Measurements from ENCODE around the gene HYAL2.

- TF ChIP-seq CTCF (IDR thresholded peaks at IDR 0.05; ENCODE audit: control extremely low read depth in 1 of 3, insufficient read depth in 1 of 3, low read depth in 1 of 3, low read length in 3 of 3) (no peak), POLR2AphosphoS5 (IDR thresholded peaks at IDR 0.05; ENCODE audit: low read depth, low read length) (no peak), NRF1 (IDR thresholded peaks at IDR 0.05; ENCODE audit: low read depth, low read length) (no peak), EZH2 (IDR thresholded peaks at IDR 0.05; ENCODE audit: low read depth, low read length, severe bottlenecking) (no peak), CBX5 (IDR thresholded peaks at IDR 0.05; ENCODE audit: low read depth, low read length) (no peak), ATF2 (IDR thresholded peaks at IDR 0.05; ENCODE audit: low read length) (no peak), FOSL1 (IDR thresholded peaks at IDR 0.05; ENCODE audit: insufficient read depth, low read depth, low read length) (no peak), SIRT6 (IDR thresholded peaks at IDR 0.05; ENCODE audit: low read length) (no peak), RBBP5 (IDR thresholded peaks at IDR 0.05; ENCODE audit: borderline replicate concordance, low read depth, low read length) (no peak)
Measured at GRCh38 chr3:50314816-50315215, 7.7 kb downstream of the HYAL2 start.
